NB4 (cell line): ENCODE results near the gene GRSF1.

Source experiments
- DNase-seq: peaks from one replicate; pipeline ENCODE4 v3.0.0; 2010; ENCODE audit warnings: low read depth
- H3K4me3 ChIP-seq: one replicate; pipeline ENCODE4 v1.5.1; 2011; ENCODE audit warnings: mild to moderate bottlenecking, low read depth, low read length, moderate library complexity
- CTCF ChIP-seq: IDR thresholded peaks from one replicate; pipeline ENCODE4 v1.5.1; 2012; ENCODE audit warnings: low read depth, low read length
- MAX ChIP-seq: IDR thresholded peaks from 2 replicates; pipeline ENCODE4 v1.6.1; 2011; ENCODE audit warnings: low read depth, low read length
- MYC ChIP-seq: IDR thresholded peaks from 2 replicates; pipeline ENCODE4 v1.6.1; 2011; ENCODE audit warnings: low read depth, low read length
- POLR2A ChIP-seq: IDR thresholded peaks from 2 replicates; pipeline ENCODE4 v1.6.1; 2011; ENCODE audit warnings: mild to moderate bottlenecking; ENCODE audit not compliant: insufficient read length; ENCODE audit errors: extremely low read depth

GRSF1 gene

GRCh38 chr4:70829015-70829414 lies 10.7 kb downstream of the GRSF1 start:
- TF ChIP-seq MAX (no peak), MYC (no peak), CTCF (no peak)
- DNase-seq = no peak
- no peak overlapping the region for H3K4me3 ChIP-seq

- TF ChIP-seq MAX (no peak), MYC (no peak), CTCF (no peak)
- DNase-seq = no peak
Measured at GRCh38 chr4:70818921-70819320, 20.8 kb downstream of the GRSF1 start.

GRCh38 chr4:70818173-70818855 lies 21.4 kb downstream of the GRSF1 start:
- TF ChIP-seq CTCF (no peak), POLR2A (no peak), MYC (no peak), MAX (no peak)
- DNase-seq = peak; percentile 21
- no peak overlapping the region for H3K4me3 ChIP-seq

More at GRCh38 chr4:70818921-70819320, 20.8 kb downstream of the GRSF1 start:
- no peak overlapping the region for H3K4me3 ChIP-seq

- DNase-seq = no peak
- no peak for TF ChIP-seq CTCF
- no peak for TF ChIP-seq POLR2A
- TF ChIP-seq MYC = no peak
- no peak for TF ChIP-seq MAX
- H3K4me3 ChIP-seq = no peak overlapping the region
Measured at GRCh38 chr4:70816894-70817293, 22.8 kb downstream of the GRSF1 start.

- H3K4me3 ChIP-seq = no peak overlapping the region
- no peak for DNase-seq
- TF ChIP-seq MAX (no peak), MYC (no peak), POLR2A (no peak), CTCF (no peak)
Measured at GRCh38 chr4:70815370-70815769, 24.3 kb downstream of the GRSF1 start.
